ENCODE measurements around the gene BEGAIN. TPM values are rescaled to one million over a fixed set of nuclear protein-coding genes. Genes with fewer than 3 reads are reported as not detected.

BEGAIN gene
- polyA plus RNA-seq, 1 donor from 2014 or later: 10.9 TPM

GRCh38 chr14:100617410-100618317, 30.4 kb upstream of the BEGAIN start:
- H3F3A ChIP-seq (ENCODE audit: insufficient read depth, low read length, poor library complexity, severe bottlenecking): no peaks in the 10 kb centered on the region
- no peak overlapping the region for H3K4me2 ChIP-seq (ENCODE audit: low read length)
- no peaks in the 10 kb centered on the region for H3K36me3 ChIP-seq (ENCODE audit: insufficient read depth, low read length)
- H3K27me3 ChIP-seq (ENCODE audit: insufficient read depth, low read depth, low read length): no peaks in the 10 kb centered on the region
- TF ChIP-seq MXI1 (conservative IDR thresholded peaks at IDR 0.05; ENCODE audit: poor library complexity, severe bottlenecking) (no peak), SMC3 (conservative IDR thresholded peaks at IDR 0.05; ENCODE audit: poor library complexity) (no peak), RAD21 (conservative IDR thresholded peaks at IDR 0.05) (no peak), POLR2AphosphoS5 (IDR thresholded peaks at IDR 0.05) (no peak), EP300 (conservative IDR thresholded peaks at IDR 0.05; ENCODE audit: poor library complexity, severe bottlenecking) (no peak), TAF1 (IDR thresholded peaks at IDR 0.05; ENCODE audit: low read depth) (no peak), CTCF (IDR thresholded peaks at IDR 0.05; ENCODE audit: poor library complexity, severe bottlenecking) (no peak), REST (IDR thresholded peaks at IDR 0.05; ENCODE audit: borderline replicate concordance) (no peak), EZH2 (IDR thresholded peaks at IDR 0.05; ENCODE audit: borderline replicate concordance, insufficient read depth, low read length, poor library complexity, severe bottlenecking) (no peak)
- H3K79me2 ChIP-seq (replicated peaks; ENCODE audit: insufficient read depth, low read length): no peaks in the 10 kb centered on the region
- no peak overlapping the region for H3K9ac ChIP-seq (ENCODE audit: low read length)
- H3K9me2 ChIP-seq (ENCODE audit: insufficient read depth, low read length): no peaks in the 10 kb centered on the region
- H3K9me3 ChIP-seq (ENCODE audit: low read length): no peaks in the 10 kb centered on the region
- H2AFZ ChIP-seq (ENCODE audit: low read depth, low read length): no peak overlapping the region
- H3K4me3 ChIP-seq (ENCODE audit: low read length): no peak overlapping the region
- H4K20me1 ChIP-seq (ENCODE audit: insufficient read depth): no peaks in the 10 kb centered on the region
- no peak overlapping the region for H3K27ac ChIP-seq (ENCODE audit: low read length)

- Histone ChIP-seq H3F3A (ENCODE audit: insufficient read depth, low read length, poor library complexity, severe bottlenecking) (no peaks in the 10 kb centered on the region), H3K4me3 (ENCODE audit: low read length) (no peak overlapping the region)
- no peak for TF ChIP-seq RAD21 (conservative IDR thresholded peaks at IDR 0.05)
These were observed 29.7 kb upstream of the BEGAIN start for GRCh38 chr14:100616854-100617409.

More at GRCh38 chr14:100616854-100617409, 29.7 kb upstream of the BEGAIN start:
- H4K20me1 ChIP-seq (ENCODE audit: insufficient read depth): no peaks in the 10 kb centered on the region
- no peaks in the 10 kb centered on the region for H3K9me3 ChIP-seq (ENCODE audit: low read length)
- H3K4me2 ChIP-seq (ENCODE audit: low read length): no peak overlapping the region
- no peaks in the 10 kb centered on the region for H3K27me3 ChIP-seq (ENCODE audit: insufficient read depth, low read depth, low read length)
- no peak overlapping the region for H3K27ac ChIP-seq (ENCODE audit: low read length)
- H3K9me2 ChIP-seq (ENCODE audit: insufficient read depth, low read length): no peaks in the 10 kb centered on the region
- no peak overlapping the region for H3K9ac ChIP-seq (ENCODE audit: low read length)
- H3K79me2 ChIP-seq (replicated peaks; ENCODE audit: insufficient read depth, low read length): no peaks in the 10 kb centered on the region
- no peaks in the 10 kb centered on the region for H3K36me3 ChIP-seq (ENCODE audit: insufficient read depth, low read length)
- H2AFZ ChIP-seq (ENCODE audit: low read depth, low read length): no peak overlapping the region
